Keratinocyte (primary cell): ENCODE results near the gene IRAK2. TPM values are rescaled to one million over a fixed set of nuclear protein-coding genes. Genes with fewer than 3 reads are reported as not detected.

Experiments
- DNase-seq: peaks from one replicate; pipeline ENCODE4 v3.0.0-alpha.2; 2011; ENCODE audit warnings: low read depth, missing footprints, low spot score
- FAIRE-seq: peaks from 2 replicates; lab custom pipeline; 2011; peaks lifted over from hg19 to GRCh38; lab: Jason Lieb, UNC
- H2AFZ ChIP-seq: 2 replicates; pipeline ENCODE4 v1.6.0; 2012; ENCODE audit warnings: low read length, control low read depth, inconsistent platforms; ENCODE audit not compliant: control insufficient read depth
- H3K27ac ChIP-seq: 2 replicates; pipeline ENCODE4 v1.5.1; 2011; ENCODE audit warnings: low read length; ENCODE audit not compliant: control insufficient read depth, insufficient read depth
- H3K27me3 ChIP-seq: 3 replicates; pipeline ENCODE4 v1.6.0; 2011; ENCODE audit warnings: low read length; ENCODE audit not compliant: control insufficient read depth, insufficient read depth; ENCODE audit errors: extremely low read depth
- H3K36me3 ChIP-seq, 2 experiments: 2 replicates in 1 of 2; 3 replicates in 1 of 2; pipeline ENCODE4 v1.5.1; 2011; ENCODE audit warnings: low read length in 2 of 2, mild to moderate bottlenecking in 1 of 2; ENCODE audit not compliant: control insufficient read depth in 2 of 2, insufficient read depth in 2 of 2; ENCODE audit errors: extremely low read depth in 1 of 2
- H3K4me1 ChIP-seq: 3 replicates; pipeline ENCODE4 v1.5.1; 2011; ENCODE audit warnings: low read length; ENCODE audit not compliant: control insufficient read depth, insufficient read depth; ENCODE audit errors: extremely low read depth
- H3K4me2 ChIP-seq: 3 replicates; pipeline ENCODE4 v1.6.0; 2011; ENCODE audit warnings: low read depth, low read length; ENCODE audit not compliant: control insufficient read depth, insufficient read depth; ENCODE audit errors: extremely low read depth
- H3K4me3 ChIP-seq, 3 experiments: fragments of 200-600 bp in 1 of 3; sonication (generic) in 1 of 3; 2 replicates in 2 of 3; 3 replicates in 1 of 3; pipeline ENCODE4 v1.5.1; 2011 to 2016; ENCODE audit warnings: low read length in 3 of 3, mild to moderate bottlenecking in 3 of 3, control low read depth in 2 of 3, inconsistent platforms in 1 of 3, low read depth in 1 of 3, mixed read lengths in 1 of 3, mixed run types in 1 of 3, moderate library complexity in 1 of 3; ENCODE audit not compliant: control insufficient read depth in 2 of 3, insufficient read depth in 2 of 3; ENCODE audit errors: extremely low read depth in 1 of 3
- H3K79me2 ChIP-seq: 2 replicates; pipeline ENCODE4 v1.6.0; 2012; ENCODE audit warnings: low read length; ENCODE audit not compliant: control insufficient read depth, insufficient read depth
- H3K9ac ChIP-seq: 3 replicates; pipeline ENCODE4 v1.6.0; 2011; ENCODE audit warnings: low read length; ENCODE audit not compliant: control insufficient read depth, insufficient read depth; ENCODE audit errors: extremely low read depth
- H3K9me1 ChIP-seq: 3 replicates; pipeline ENCODE4 v1.6.0; 2011; ENCODE audit warnings: low read length; ENCODE audit not compliant: control insufficient read depth, insufficient read depth; ENCODE audit errors: extremely low read depth
- H3K9me3 ChIP-seq: 2 replicates; pipeline ENCODE4 v1.5.1; 2012; ENCODE audit warnings: low read depth, low read length; ENCODE audit not compliant: control insufficient read depth
- H4K20me1 ChIP-seq: 3 replicates; pipeline ENCODE4 v1.6.0; 2011; ENCODE audit warnings: low read length; ENCODE audit not compliant: control insufficient read depth, insufficient read depth; ENCODE audit errors: extremely low read depth
- CTCF ChIP-seq, 3 experiments: IDR thresholded peaks in 1 of 3; conservative IDR thresholded peaks in 1 of 3; optimal IDR thresholded peaks in 1 of 3; 2 replicates in 2 of 3; 3 replicates in 1 of 3; pipeline versions ENCODE3 to v1.5.1; 2011; ENCODE audit warnings: low read length in 3 of 3, mild to moderate bottlenecking in 3 of 3, moderate library complexity in 2 of 3, control low read depth in 1 of 3, inconsistent platforms in 1 of 3; ENCODE audit not compliant: insufficient read depth in 2 of 3; ENCODE audit errors: extremely low read depth in 1 of 3
- EZH2 ChIP-seq: IDR thresholded peaks from one replicate; pipeline ENCODE4 v1.6.1; 2012; ENCODE audit warnings: inconsistent platforms, mild to moderate bottlenecking, low read length, moderate library complexity
- dilution Hi-C: fragments of 300-500 bp; cut with MboI; formaldehyde crosslinking; loops from one replicate; pipeline ENCODE4 v1.7.0; 2020; ENCODE audit warnings: low sequenced_read_pairs; ENCODE audit not compliant: extremely low pct_ligation_motif_present
- polyA plus RNA-seq, 5 experiments: library from polyadenylated mRNA; depleted of rRNA in 3 of 5; stranded (reverse) in 3 of 5; stranded (forward) in 1 of 5; unstranded in 1 of 5; fragments of >200 nt; gene quantifications; 1 replicate in 1 of 5; 2 replicates in 3 of 5; 3 replicates in 1 of 5; pipeline versions ENCODE4 v1.2.1 to v1.2.3, GENCODE V29; 2011 to 2012; ENCODE audit warnings: missing spikeins in 2 of 5, low read depth in 1 of 5, low replicate concordance in 1 of 5

The IRAK2 gene
- polyA plus RNA-seq, 1 donor (not counting 4 experiments of a cell fraction or from before 2014, with no cell fraction given), result 3.5 TPM

- Histone ChIP-seq H3K9me1 (no peaks in the 10 kb centered on the region), H3K27ac (no peak overlapping the region), H3K4me1 (peaks cover 5% of the 10 kb centered on the region), H3K36me3 (peaks cover 13 to 27% of the 10 kb centered on the region in 2 experiments), H3K9me3 (no peaks in the 10 kb centered on the region), H3K9ac (no peak overlapping the region), H2AFZ (no peak overlapping the region), H4K20me1 (no peaks in the 10 kb centered on the region), H3K79me2 (peaks cover 2% of the 10 kb centered on the region), H3K27me3 (no peaks in the 10 kb centered on the region), H3K4me3 (no peak overlapping the region), H3K4me2 (no peak overlapping the region)
- DNase-seq, result no peak
- TF ChIP-seq EZH2, result no peak
- no peak for TF ChIP-seq CTCF (optimal IDR thresholded peaks at IDR 0.05 in 1 of 3, IDR thresholded peaks at IDR 0.05 in 1 of 3, conservative IDR thresholded peaks at IDR 0.05 in 1 of 3; ENCODE audit: extremely low read depth in 1 of 3, insufficient read depth in 2 of 3, low read length in 3 of 3)
- dilution Hi-C loops, result no loop called here
- no peak for FAIRE-seq
Measured at GRCh38 chr3:10281951-10282350, 117.2 kb downstream of the IRAK2 start.

- peak; percentile 23 for FAIRE-seq
- H3K36me3 ChIP-seq, result peaks cover 11 to 27% of the 10 kb centered on the region in 2 experiments
- no peaks in the 10 kb centered on the region for H3K9me1 ChIP-seq
- DNase-seq, result no peak
- TF ChIP-seq CTCF (optimal IDR thresholded peaks at IDR 0.05 in 1 of 3, IDR thresholded peaks at IDR 0.05 in 1 of 3, conservative IDR thresholded peaks at IDR 0.05 in 1 of 3; ENCODE audit: extremely low read depth in 1 of 3, insufficient read depth in 2 of 3, low read length in 3 of 3) (no peak), EZH2 (no peak)
- no peak overlapping the region for H3K4me3 ChIP-seq
- no peak overlapping the region for H3K27ac ChIP-seq
- H3K4me2 ChIP-seq, result no peak overlapping the region
- no peak overlapping the region for H2AFZ ChIP-seq
- H3K9me3 ChIP-seq, result no peaks in the 10 kb centered on the region
- no peaks in the 10 kb centered on the region for H3K27me3 ChIP-seq
- no peaks in the 10 kb centered on the region for H3K79me2 ChIP-seq
- dilution Hi-C loops, result no loop called here
- H3K4me1 ChIP-seq, result peaks cover 5% of the 10 kb centered on the region
- H4K20me1 ChIP-seq, result no peaks in the 10 kb centered on the region
- H3K9ac ChIP-seq, result no peak overlapping the region
Measured at GRCh38 chr3:10283638-10284037, 118.9 kb downstream of the IRAK2 start.
